ENCODE data around the gene MCRS1.
"Not testable (repeated sequence)": the region's sequence is repeated elsewhere in the genome, so short reads cannot be mapped to it uniquely, and the experiment has no call there.

MCRS1 gene

DNA sequence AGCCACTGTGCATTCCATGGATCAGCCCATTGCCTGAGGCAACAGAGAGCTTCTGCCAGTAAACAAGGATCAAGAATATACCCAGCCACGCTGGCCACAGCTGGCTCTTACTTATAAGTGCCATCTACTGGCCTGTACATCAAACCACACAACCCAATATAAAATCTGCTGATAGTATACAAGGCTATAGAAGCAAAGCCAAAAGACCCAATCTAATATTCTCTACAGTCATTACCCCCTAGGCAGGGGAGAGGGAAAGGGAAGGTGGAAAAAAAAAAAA is 41.9 kb upstream of the MCRS1 start (continued):
- TF ChIP-seq TCF7L2 (IDR thresholded peaks at IDR 0.05; ENCODE audit: borderline replicate concordance, low read depth, low read length) (no peak), ZNF302 (tag by site-specific recombination; IDR thresholded peaks at IDR 0.05; ENCODE audit: low read depth) (no peak), ZNF174 (tag by site-specific recombination; IDR thresholded peaks at IDR 0.05) (no peak)

DNA sequence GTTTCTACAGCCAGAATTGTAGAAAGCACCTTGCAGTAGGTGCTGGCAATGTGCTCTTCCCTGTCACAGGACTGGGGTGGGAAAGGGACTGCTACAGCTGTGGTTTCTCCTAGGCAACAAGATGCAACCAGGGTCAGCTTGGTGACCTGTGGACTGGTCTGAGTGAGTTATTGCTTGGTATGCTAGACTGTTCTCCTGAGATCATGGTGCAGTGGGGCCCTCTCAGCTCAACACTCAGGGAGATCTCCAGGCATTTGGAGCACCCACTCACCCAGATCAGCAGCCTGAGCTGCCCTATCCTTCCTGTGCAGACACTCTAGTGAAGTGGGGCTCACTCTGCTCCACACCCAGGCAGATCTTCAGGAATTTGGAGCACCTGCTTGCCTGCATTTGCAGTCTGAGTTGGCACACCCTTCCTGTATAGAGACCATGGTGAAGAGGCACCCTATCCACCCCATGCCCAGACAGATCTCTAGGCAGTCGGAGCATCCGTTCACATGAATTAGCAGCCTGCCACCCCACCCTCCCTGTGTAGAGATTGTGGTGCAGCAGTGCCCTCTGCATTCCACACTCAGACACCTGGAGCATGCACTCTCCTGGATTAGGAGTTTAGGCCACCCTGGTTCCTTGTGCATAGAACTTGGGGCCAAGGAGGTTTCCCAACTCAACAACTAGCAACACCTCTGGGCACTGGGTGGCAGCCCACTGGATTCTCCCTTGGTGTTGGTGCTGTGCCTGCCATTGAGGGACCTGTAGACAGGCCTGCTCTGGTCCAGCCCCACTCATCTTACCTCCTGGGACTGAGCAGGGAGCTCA is 41.3 kb upstream of the MCRS1 start:
- Histone ChIP-seq H3K27ac (ENCODE audit: extremely low read depth, low read depth, low read length) (no peak overlapping the region), H3K36me3 (ENCODE audit: control insufficient read depth in 2 of 2, insufficient read depth in 1 of 2, low read length in 2 of 2) (no peaks in the 10 kb centered on the region), H3K4me1 (ENCODE audit: control insufficient read depth, insufficient read depth, low read length) (peaks cover 2% of the 10 kb centered on the region; the same call in 1 of the 2 replicates), H3K9me3 (ENCODE audit: control insufficient read depth, insufficient read depth, low read depth, low read length) (no peaks in the 10 kb centered on the region), H3K4me3 (ENCODE audit: low read depth, low read length) (no peak overlapping the region)
- POLR2A ChIA-PET: interaction anchor here (0.7 kb wide), 1 partner anchor 14 kb away, joined by 3 read pairs; the partner anchor contains the start of gene PRPF40B
- CTCF ChIA-PET: interaction anchor here (0.8 kb wide), 1 partner anchor 55 kb away, joined by 3 read pairs; no protein-coding TSS in a partner anchor
- no peak for TF ChIP-seq ZNF670 (tag by site-specific recombination; IDR thresholded peaks at IDR 0.05; ENCODE audit: low read depth)
- no peak for TF ChIP-seq ZNF394 (tag by site-specific recombination; IDR thresholded peaks at IDR 0.05; ENCODE audit: borderline replicate concordance)
- no peak for TF ChIP-seq ZNF214 (tag by site-specific recombination; IDR thresholded peaks at IDR 0.05; ENCODE audit: borderline replicate concordance)
- TF ChIP-seq, protein P1, sequence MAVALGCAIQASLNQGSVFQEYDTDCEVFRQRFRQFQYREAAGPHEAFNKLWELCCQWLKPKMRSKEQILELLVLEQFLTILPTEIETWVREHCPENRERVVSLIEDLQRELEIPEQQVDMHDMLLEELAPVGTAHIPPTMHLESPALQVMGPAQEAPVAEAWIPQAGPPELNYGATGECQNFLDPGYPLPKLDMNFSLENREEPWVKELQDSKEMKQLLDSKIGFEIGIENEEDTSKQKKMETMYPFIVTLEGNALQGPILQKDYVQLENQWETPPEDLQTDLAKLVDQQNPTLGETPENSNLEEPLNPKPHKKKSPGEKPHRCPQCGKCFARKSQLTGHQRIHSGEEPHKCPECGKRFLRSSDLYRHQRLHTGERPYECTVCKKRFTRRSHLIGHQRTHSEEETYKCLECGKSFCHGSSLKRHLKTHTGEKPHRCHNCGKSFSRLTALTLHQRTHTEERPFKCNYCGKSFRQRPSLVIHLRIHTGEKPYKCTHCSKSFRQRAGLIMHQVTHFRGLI (tag by site-specific recombination; IDR thresholded peaks at IDR 0.05): no peak

DNA sequence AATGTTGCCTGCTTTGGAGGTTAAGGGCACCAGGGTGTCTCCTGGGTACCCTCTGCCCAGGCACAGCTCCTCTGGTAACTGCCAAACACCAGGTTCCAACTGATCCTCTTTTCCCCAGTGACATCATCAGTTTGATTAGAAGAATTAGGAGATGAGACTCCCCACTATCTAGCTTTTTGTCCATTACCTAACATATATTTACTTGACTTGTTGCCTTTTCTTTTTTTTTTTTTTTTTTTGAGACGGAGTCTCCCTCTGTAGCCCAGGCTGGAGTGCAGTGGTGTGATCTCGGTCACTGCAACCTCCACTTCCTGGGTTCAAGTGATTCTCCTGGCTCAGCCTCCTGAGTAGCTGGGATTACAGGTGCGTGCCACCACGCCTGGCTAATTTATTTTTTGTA is 37.6 kb upstream of the MCRS1 start, which contains the start of gene FAM186B:
FAM186B (minus strand) TSS at position 101 of the 400 bp plus-strand sequence. CDS start 162 bp downstream, outside the sequence.
- H3K36me3 ChIP-seq (ENCODE audit: control insufficient read depth in 2 of 2, insufficient read depth in 1 of 2, low read length in 2 of 2); H3K9me3 ChIP-seq (ENCODE audit: control insufficient read depth, insufficient read depth, low read depth, low read length); H3K4me1 ChIP-seq (ENCODE audit: control insufficient read depth, insufficient read depth, low read length); H3K4me3 ChIP-seq (ENCODE audit: low read depth, low read length); H3K27ac ChIP-seq (ENCODE audit: extremely low read depth, low read depth, low read length): not testable (repeated sequence)
- ChIA-PET POLR2A (interaction anchor here (0.6 to 0.7 kb wide), 2 partner anchors 9 to 324 kb away, joined by 3 read pairs; no protein-coding TSS in a partner anchor), CTCF (interaction anchor here (0.8 to 2.2 kb wide), 4 partner anchors 13 to 317 kb away, joined by 3 to 10 read pairs (median 4); no protein-coding TSS in a partner anchor)
- TF ChIP-seq, protein P2, sequence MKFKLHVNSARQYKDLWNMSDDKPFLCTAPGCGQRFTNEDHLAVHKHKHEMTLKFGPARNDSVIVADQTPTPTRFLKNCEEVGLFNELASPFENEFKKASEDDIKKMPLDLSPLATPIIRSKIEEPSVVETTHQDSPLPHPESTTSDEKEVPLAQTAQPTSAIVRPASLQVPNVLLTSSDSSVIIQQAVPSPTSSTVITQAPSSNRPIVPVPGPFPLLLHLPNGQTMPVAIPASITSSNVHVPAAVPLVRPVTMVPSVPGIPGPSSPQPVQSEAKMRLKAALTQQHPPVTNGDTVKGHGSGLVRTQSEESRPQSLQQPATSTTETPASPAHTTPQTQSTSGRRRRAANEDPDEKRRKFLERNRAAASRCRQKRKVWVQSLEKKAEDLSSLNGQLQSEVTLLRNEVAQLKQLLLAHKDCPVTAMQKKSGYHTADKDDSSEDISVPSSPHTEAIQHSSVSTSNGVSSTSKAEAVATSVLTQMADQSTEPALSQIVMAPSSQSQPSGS (tag by site-specific recombination; IDR thresholded peaks at IDR 0.05; ENCODE audit: low read depth): 0 out of 2 replicates have a peak, but pooled peaks have one; percentile 35

DNA sequence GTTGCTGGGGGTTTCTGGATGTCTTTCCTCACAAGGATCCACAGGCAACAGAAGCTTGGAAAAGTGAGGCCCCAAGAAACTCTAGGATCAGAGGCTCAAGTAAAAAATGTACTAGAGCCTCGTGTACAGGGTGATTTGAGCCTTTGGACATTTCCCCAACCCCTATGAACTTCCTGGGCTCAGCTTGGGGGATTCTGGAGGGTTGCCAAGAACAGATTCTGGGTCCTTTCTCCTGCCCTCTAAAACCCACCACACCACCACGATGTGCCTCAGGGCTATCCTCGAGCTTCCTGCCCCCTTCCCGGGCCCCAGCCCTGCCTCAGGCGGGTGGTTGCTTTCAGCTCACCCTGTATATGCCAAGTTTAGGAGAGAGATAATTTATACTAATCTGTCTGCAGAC is 36.9 kb upstream of the MCRS1 start:
- Histone ChIP-seq H3K36me3 (ENCODE audit: control insufficient read depth in 2 of 2, insufficient read depth in 1 of 2, low read length in 2 of 2) (peaks cover 0 to 8% of the 10 kb centered on the region in 2 experiments; a peak in 1 of 3 replicates), H3K4me3 (ENCODE audit: low read depth, low read length) (no peak overlapping the region), H3K27ac (ENCODE audit: extremely low read depth, low read depth, low read length) (no peak overlapping the region), H3K4me1 (ENCODE audit: control insufficient read depth, insufficient read depth, low read length) (peaks cover 2% of the 10 kb centered on the region; the same call in 1 of the 2 replicates), H3K9me3 (ENCODE audit: control insufficient read depth, insufficient read depth, low read depth, low read length) (no peaks in the 10 kb centered on the region)
- POLR2A ChIA-PET: interaction anchor here (0.5 to 0.9 kb wide), 4 partner anchors 10 to 324 kb away, joined by 3 to 8 read pairs (median 4); no protein-coding TSS in a partner anchor
- CTCF ChIA-PET: interaction anchor here (0.7 to 2.2 kb wide), 4 partner anchors 24 to 316 kb away, joined by 3 to 10 read pairs (median 4); no protein-coding TSS in a partner anchor
- TF ChIP-seq, protein P3, sequence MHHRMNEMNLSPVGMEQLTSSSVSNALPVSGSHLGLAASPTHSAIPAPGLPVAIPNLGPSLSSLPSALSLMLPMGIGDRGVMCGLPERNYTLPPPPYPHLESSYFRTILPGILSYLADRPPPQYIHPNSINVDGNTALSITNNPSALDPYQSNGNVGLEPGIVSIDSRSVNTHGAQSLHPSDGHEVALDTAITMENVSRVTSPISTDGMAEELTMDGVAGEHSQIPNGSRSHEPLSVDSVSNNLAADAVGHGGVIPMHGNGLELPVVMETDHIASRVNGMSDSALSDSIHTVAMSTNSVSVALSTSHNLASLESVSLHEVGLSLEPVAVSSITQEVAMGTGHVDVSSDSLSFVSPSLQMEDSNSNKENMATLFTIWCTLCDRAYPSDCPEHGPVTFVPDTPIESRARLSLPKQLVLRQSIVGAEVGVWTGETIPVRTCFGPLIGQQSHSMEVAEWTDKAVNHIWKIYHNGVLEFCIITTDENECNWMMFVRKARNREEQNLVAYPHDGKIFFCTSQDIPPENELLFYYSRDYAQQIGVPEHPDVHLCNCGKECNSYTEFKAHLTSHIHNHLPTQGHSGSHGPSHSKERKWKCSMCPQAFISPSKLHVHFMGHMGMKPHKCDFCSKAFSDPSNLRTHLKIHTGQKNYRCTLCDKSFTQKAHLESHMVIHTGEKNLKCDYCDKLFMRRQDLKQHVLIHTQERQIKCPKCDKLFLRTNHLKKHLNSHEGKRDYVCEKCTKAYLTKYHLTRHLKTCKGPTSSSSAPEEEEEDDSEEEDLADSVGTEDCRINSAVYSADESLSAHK (tag by site-specific recombination; IDR thresholded peaks at IDR 0.05): no peak
- TF ChIP-seq ZFP3 (tag by site-specific recombination; IDR thresholded peaks at IDR 0.05; ENCODE audit: low read depth) (no peak), ZSCAN23 (tag by site-specific recombination; IDR thresholded peaks at IDR 0.05) (no peak), MEIS1 (CRISPR knock-in tag; IDR thresholded peaks at IDR 0.05; ENCODE audit: borderline replicate concordance) (no peak), ZNF791 (tag by site-specific recombination; IDR thresholded peaks at IDR 0.05) (no peak), SETDB1 (IDR thresholded peaks at IDR 0.05; ENCODE audit: insufficient read length, low read length) (no peak), ZNF155 (tag by site-specific recombination; IDR thresholded peaks at IDR 0.05) (no peak), ZNF24 (tag by site-specific recombination; IDR thresholded peaks at IDR 0.05) (no peak)
